HUDEP-2 (cell line): Measurements from ENCODE around the gene HAPLN1.

Source experiments
- DNase-seq, 76 experiments: peaks; one replicate each; lab custom pipeline; 2025; ENCODE audit not compliant: unreplicated experiment in 76 of 76; lab: John Stamatoyannopoulos, UW

Gene HAPLN1

GRCh38 chr5:83645936-83646335 is 74.7 kb downstream of the HAPLN1 start:
- no peak for DNase-seq

- no peak for DNase-seq
These were observed 76.4 kb downstream of the HAPLN1 start for GRCh38 chr5:83644301-83644700.

- DNase-seq, result no peak
These were observed 78.7 kb downstream of the HAPLN1 start for GRCh38 chr5:83641946-83642345.

GRCh38 chr5:83639911-83640310 is 80.7 kb downstream of the HAPLN1 start:
- no peak for DNase-seq

GRCh38 chr5:83636156-83636555 is 84.5 kb downstream of the HAPLN1 start:
- no peak for DNase-seq

- DNase-seq, result no peak
These were observed 87.4 kb downstream of the HAPLN1 start for GRCh38 chr5:83633285-83633684.

GRCh38 chr5:83632874-83633273 is 87.8 kb downstream of the HAPLN1 start:
- DNase-seq, result no peak

- DNase-seq, result no peak
These were observed 92.3 kb downstream of the HAPLN1 start for GRCh38 chr5:83628360-83628759.

GRCh38 chr5:83614841-83615240 is 105.8 kb downstream of the HAPLN1 start:
- no peak for DNase-seq

- peak in 8 of 76 experiments; percentile 0 to 30 (median 6) for DNase-seq
These were observed 112.5 kb downstream of the HAPLN1 start for GRCh38 chr5:83608122-83608521.

- no peak for DNase-seq
These were observed 125.4 kb downstream of the HAPLN1 start for GRCh38 chr5:83595217-83595616.

- no peak for DNase-seq
These were observed 129.7 kb downstream of the HAPLN1 start for GRCh38 chr5:83590966-83591365.

GRCh38 chr5:83589786-83590185 is 130.9 kb downstream of the HAPLN1 start:
- DNase-seq, result no peak
